PC-9 (cell line): ENCODE data around the gene VDR. TPM values are rescaled to one million over a fixed set of nuclear protein-coding genes. Genes with fewer than 3 reads are reported as not detected.

Source experiments
- BruUV-seq: library from RNA; stranded (reverse); fragments of 400-500 nt; replicated peaks from 2 replicates; lab custom pipeline; 2021; lab: Mats Ljungman, UMichigan
- CTCF ChIA-PET: fragments of 300-600 bp; sonication (Branson Sonifier 250); formaldehyde crosslinking; loops from one replicate; lab custom pipeline; 2022; ENCODE audit warnings: antibody characterized with exemption; lab: Charles Lee
- POLR2A ChIA-PET: fragments of 300-600 bp; sonication (Branson Sonifier 250); formaldehyde crosslinking; loops from one replicate; lab custom pipeline; 2022; ENCODE audit warnings: antibody characterized with exemption; ENCODE audit not compliant: unreplicated experiment; lab: Charles Lee
- DNase-seq, 2 experiments: peaks; one replicate each; pipeline versions ENCODE4 v3.0.0 to v3.0.0-alpha.2; 2015 to 2022; ENCODE audit warnings: mixed read lengths in 1 of 2
- H2AFZ ChIP-seq: fragments of 200-600 bp; sonication (generic); 2 replicates; pipeline ENCODE4 v1.8.1; 2017; ENCODE audit warnings: antibody characterized with exemption
- H3F3A ChIP-seq: fragments of 200-600 bp; sonication (generic); 2 replicates; pipeline ENCODE4 v1.8.1; 2017; ENCODE audit warnings: antibody characterized with exemption, mild to moderate bottlenecking, low read depth; ENCODE audit not compliant: insufficient read depth
- H3K27ac ChIP-seq: fragments of 200-600 bp; sonication (generic); 2 replicates; pipeline ENCODE4 v1.6.1; 2016; ENCODE audit warnings: mixed run types
- H3K27me3 ChIP-seq: fragments of 200-600 bp; sonication (generic); 2 replicates; pipeline ENCODE4 v1.6.1; 2016; ENCODE audit warnings: low read depth, mixed run types; ENCODE audit not compliant: insufficient read depth
- H3K36me3 ChIP-seq: fragments of 200-600 bp; sonication (generic); 2 replicates; pipeline ENCODE4 v1.6.1; 2016; ENCODE audit warnings: low read depth, mixed run types
- H3K4me1 ChIP-seq: fragments of 200-600 bp; sonication (generic); replicated peaks from 2 replicates; pipeline ENCODE4 v1.6.1; 2016; ENCODE audit warnings: mixed run types; ENCODE audit not compliant: insufficient read depth
- H3K4me2 ChIP-seq: fragments of 200-600 bp; sonication (generic); 2 replicates; pipeline ENCODE4 v1.6.1; 2017; ENCODE audit warnings: mixed run types
- H3K4me3 ChIP-seq: fragments of 200-600 bp; sonication (generic); 2 replicates; pipeline ENCODE4 v1.6.1; 2016; ENCODE audit warnings: mixed run types
- H3K79me2 ChIP-seq: fragments of 200-600 bp; sonication (generic); 2 replicates; pipeline ENCODE4 v1.6.1; 2017; ENCODE audit warnings: low read depth, mixed run types
- H3K9me2 ChIP-seq: fragments of 200-600 bp; sonication (generic); 2 replicates; pipeline ENCODE4 v1.8.1; 2017; ENCODE audit warnings: mild to moderate bottlenecking; ENCODE audit not compliant: insufficient read depth
- H3K9me3 ChIP-seq: fragments of 200-600 bp; sonication (generic); 2 replicates; pipeline ENCODE4 v1.8.1; 2016; ENCODE audit warnings: low read depth; ENCODE audit not compliant: insufficient read depth
- H4K20me1 ChIP-seq: fragments of 200-600 bp; sonication (generic); 2 replicates; pipeline ENCODE4 v1.8.1; 2017; ENCODE audit not compliant: insufficient read depth
- CTCF ChIP-seq: fragments of 200-600 bp; sonication (generic); conservative IDR thresholded peaks from 2 replicates; pipeline ENCODE4 v1.6.1; 2017; ENCODE audit warnings: mixed run types, antibody characterized with exemption, mild to moderate bottlenecking, moderate library complexity
- EZH2 ChIP-seq: fragments of 200-600 bp; sonication (generic); IDR thresholded peaks from 2 replicates; pipeline ENCODE4 v1.8.0; 2017; ENCODE audit warnings: antibody characterized with exemption, low read depth
- intact Hi-C: fragments of 100-400 bp; cut with micrococcal nuclease; formaldehyde crosslinking; loops from one replicate; pipeline ENCODE4 v1.10.0; 2022; ENCODE audit not compliant: unreplicated experiment
- total RNA-seq: library from RNA; stranded (reverse); gene quantifications from 2 replicates; pipeline ENCODE4 v1.2.3, GENCODE V29; 2021

The VDR gene
- total RNA-seq, 1 experiment from 2014 or later, result 12.3 TPM

GRCh38 chr12:47800582-47800981, 104.2 kb downstream of the VDR start:
- Histone ChIP-seq H3F3A (no peaks in the 10 kb centered on the region), H4K20me1 (peaks cover 14% of the 10 kb centered on the region; the same call in 1 of the 2 replicates), H3K4me2 (no peak overlapping the region), H3K79me2 (peaks cover 5% of the 10 kb centered on the region; the same call in 1 of the 2 replicates), H2AFZ (no peak overlapping the region), H3K27ac (no peak overlapping the region), H3K27me3 (no peaks in the 10 kb centered on the region), H3K36me3 (no peaks in the 10 kb centered on the region), H3K9me2 (no peaks in the 10 kb centered on the region), H3K4me1 (no peaks in the 10 kb centered on the region), H3K4me3 (no peak overlapping the region), H3K9me3 (no peaks in the 10 kb centered on the region)
- POLR2A ChIA-PET, result no interaction called here
- CTCF ChIA-PET, result no interaction called here
- DNase-seq, result no peak
- no TSS peak for BruUV-seq
- intact Hi-C loops, result no loop called here
- no peak for TF ChIP-seq CTCF
- TF ChIP-seq EZH2, result no peak

GRCh38 chr12:47799357-47799955, 105.3 kb downstream of the VDR start:
- H3K9me3 ChIP-seq, result no peaks in the 10 kb centered on the region
- H3K79me2 ChIP-seq, result peaks cover 5% of the 10 kb centered on the region; the same call in 1 of the 2 replicates
- TF ChIP-seq CTCF (no peak), EZH2 (no peak)
- DNase-seq, result no peak
- ChIA-PET POLR2A (no interaction called here), CTCF (no interaction called here)
- no peaks in the 10 kb centered on the region for H3K9me2 ChIP-seq
- no peaks in the 10 kb centered on the region for H3K4me1 ChIP-seq
- H3K4me3 ChIP-seq, result no peak overlapping the region
- no peak overlapping the region for H3K4me2 ChIP-seq
- no peak overlapping the region for H3K27ac ChIP-seq
- no peaks in the 10 kb centered on the region for H3K27me3 ChIP-seq
- intact Hi-C loops, result no loop called here
- BruUV-seq, result no TSS peak
- no peaks in the 10 kb centered on the region for H3K36me3 ChIP-seq
- H3F3A ChIP-seq, result no peaks in the 10 kb centered on the region
- peaks cover 11% of the 10 kb centered on the region; the same call in 1 of the 2 replicates for H4K20me1 ChIP-seq
- H2AFZ ChIP-seq, result no peak overlapping the region

GRCh38 chr12:47798382-47798948, 106.3 kb downstream of the VDR start:
- POLR2A ChIA-PET, result no interaction called here
- H3K9me2 ChIP-seq, result no peaks in the 10 kb centered on the region
- intact Hi-C loops, result no loop called here
- no peaks in the 10 kb centered on the region for H3K27me3 ChIP-seq
- H3K27ac ChIP-seq, result no peak overlapping the region
- no TSS peak for BruUV-seq
- no peaks in the 10 kb centered on the region for H3K4me1 ChIP-seq
- no peak overlapping the region for H2AFZ ChIP-seq
- no peak overlapping the region for H3K4me3 ChIP-seq
- no peak for DNase-seq
- H3K79me2 ChIP-seq, result peaks cover 2% of the 10 kb centered on the region; the same call in 1 of the 2 replicates
- CTCF ChIA-PET, result no interaction called here
- H4K20me1 ChIP-seq, result peaks cover 11% of the 10 kb centered on the region; the same call in 1 of the 2 replicates
- no peaks in the 10 kb centered on the region for H3K9me3 ChIP-seq
- no peaks in the 10 kb centered on the region for H3K36me3 ChIP-seq
- TF ChIP-seq EZH2 (no peak), CTCF (no peak)
- no peaks in the 10 kb centered on the region for H3F3A ChIP-seq
- no peak overlapping the region for H3K4me2 ChIP-seq
